HFF-Myc (cell line): ENCODE measurements around the gene TRIM47.
A peak's percentile ranks its signal among the peaks of the same experiment; 100 is the strongest.

Source experiments
- DNase-seq: peaks from one replicate; pipeline ENCODE4 v3.0.0-alpha.2; 2011; ENCODE audit warnings: low read depth; ENCODE audit errors: extremely low read depth
- H3K4me3 ChIP-seq: replicated peaks from 2 replicates; pipeline ENCODE4 v1.5.1; 2011; ENCODE audit warnings: low read depth, mild to moderate bottlenecking, control low read depth, low read length
- TF ChIP-seq, protein P1 (sequence below): IDR thresholded peaks from 2 replicates; pipeline ENCODE4 v1.5.1; 2012; ENCODE audit warnings: mild to moderate bottlenecking, low read depth, low read length, control low read depth; ENCODE audit errors: missing control alignments

TRIM47 gene

DNA sequence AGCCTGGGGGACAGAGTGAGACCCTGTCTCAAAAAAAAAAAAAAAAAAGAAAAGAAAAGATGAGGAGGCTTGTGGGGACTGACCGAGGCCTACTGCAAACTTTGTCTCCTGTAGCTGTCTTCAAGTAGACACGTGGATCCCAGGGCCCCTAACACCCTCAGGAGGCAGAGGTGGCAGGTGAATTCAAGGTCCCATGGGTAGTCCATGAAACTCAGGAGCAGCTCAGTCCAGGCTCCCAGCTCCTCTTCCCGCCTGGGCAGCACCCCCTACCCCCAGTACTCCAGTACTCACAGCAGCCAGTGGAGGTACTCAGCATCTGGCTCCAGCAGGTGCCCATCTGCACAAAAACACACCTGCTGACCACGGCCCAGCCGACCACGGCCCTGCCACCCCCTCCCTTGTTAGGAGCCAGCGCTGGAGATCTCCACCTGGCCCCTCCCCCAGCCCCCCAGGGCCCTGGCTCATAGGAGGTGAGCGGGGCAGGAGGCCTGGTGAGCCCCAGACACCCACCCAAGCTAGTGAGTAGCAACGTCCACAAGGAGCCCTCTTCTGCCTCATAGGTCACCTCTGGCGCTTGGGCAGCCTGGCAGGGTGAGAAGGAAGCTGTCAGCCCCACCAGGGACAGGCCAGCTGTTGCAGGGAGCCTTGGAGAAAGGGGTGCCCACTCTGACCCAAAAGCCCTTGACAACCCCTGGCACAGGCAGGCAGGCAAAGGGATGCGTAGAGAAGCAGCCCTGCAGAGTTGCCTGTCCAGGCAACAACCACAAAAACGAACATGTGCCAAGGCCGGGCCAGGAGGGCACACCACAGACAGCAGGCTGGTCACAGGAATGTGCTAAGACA lies 22.5 kb upstream of the TRIM47 start:
- DNase-seq, result no peak
- H3K4me3 ChIP-seq, result no peak overlapping the region
- TF ChIP-seq, protein P1, sequence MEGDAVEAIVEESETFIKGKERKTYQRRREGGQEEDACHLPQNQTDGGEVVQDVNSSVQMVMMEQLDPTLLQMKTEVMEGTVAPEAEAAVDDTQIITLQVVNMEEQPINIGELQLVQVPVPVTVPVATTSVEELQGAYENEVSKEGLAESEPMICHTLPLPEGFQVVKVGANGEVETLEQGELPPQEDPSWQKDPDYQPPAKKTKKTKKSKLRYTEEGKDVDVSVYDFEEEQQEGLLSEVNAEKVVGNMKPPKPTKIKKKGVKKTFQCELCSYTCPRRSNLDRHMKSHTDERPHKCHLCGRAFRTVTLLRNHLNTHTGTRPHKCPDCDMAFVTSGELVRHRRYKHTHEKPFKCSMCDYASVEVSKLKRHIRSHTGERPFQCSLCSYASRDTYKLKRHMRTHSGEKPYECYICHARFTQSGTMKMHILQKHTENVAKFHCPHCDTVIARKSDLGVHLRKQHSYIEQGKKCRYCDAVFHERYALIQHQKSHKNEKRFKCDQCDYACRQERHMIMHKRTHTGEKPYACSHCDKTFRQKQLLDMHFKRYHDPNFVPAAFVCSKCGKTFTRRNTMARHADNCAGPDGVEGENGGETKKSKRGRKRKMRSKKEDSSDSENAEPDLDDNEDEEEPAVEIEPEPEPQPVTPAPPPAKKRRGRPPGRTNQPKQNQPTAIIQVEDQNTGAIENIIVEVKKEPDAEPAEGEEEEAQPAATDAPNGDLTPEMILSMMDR, result no peak

DNA sequence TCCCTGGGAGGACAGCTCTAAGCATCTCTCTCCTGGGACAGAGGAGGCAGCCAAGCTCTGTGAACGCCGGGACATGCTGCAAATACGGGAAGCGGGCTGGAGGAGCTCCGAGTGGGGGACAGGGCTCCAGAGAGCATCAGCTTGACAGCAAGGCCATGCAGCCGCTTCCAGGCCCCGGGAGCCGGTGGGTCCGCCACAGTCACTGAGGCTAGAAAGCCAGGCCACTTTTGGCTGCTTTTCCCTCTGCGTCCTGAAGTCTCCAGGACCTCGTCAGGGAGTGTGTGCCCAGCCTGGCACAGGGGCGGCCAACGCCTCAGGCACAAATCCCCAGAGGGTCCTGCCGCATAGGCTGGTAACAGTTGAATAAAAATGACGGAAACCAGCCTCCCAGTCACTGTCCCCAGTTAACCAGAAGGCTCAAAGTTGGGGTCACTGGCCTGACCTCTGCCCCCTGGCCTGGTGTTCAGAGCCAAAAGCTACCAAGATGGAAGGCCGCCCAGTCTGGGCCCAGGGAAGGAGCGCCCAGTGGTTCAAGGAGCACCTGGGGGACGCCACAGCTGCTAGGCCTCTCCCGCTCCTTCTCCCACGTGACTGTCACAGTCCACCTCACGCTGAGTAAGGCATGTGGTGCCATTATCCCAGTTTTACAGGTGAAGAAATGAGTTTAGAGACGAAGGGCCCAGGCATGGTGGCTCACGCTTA lies 21.5 kb upstream of the TRIM47 start:
- no peak overlapping the region for H3K4me3 ChIP-seq
- TF ChIP-seq, protein P1, result no peak
- no peak for DNase-seq

DNA sequence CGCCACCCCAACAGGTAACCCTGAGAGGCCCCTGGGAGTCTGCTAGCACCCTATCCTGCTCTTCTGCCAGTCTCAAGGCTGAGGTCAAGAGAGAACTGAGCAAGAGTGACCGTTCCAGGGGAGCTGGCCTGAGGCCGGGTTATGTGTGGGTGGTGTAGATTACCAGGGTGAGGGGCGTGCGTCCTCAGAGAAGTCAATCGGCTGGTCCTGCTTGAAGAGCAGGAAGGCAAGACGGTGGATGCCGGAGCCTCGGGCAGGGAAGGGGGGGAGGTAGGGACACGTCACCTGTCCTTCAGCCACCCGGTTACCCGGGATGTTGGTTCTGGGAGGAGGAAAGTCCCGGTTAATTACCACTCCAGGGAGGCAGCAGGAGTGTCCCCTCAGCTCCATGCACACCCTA lies 21.0 kb upstream of the TRIM47 start:
- TF ChIP-seq, protein P1, result no peak
- DNase-seq, result no peak
- no peak overlapping the region for H3K4me3 ChIP-seq

DNA sequence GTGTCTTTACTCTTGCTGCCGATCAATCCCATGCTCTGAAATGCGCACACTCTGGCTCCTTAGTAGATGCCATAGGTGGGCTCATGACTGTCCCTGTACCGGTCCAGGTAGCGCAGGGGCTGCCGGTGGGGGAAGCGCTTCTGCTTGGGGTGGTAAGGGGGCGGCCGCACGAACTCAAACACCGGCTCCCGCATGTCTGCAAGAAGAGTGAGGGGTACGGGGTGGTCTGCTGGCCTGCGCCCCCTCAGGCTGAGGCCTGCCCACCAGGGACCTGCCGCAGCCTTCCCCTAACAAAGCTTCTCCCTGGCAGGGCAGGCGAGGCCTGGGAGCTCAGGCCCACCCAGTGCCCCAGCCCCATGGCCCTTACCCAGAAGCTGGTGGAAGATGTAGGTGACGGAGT lies 20.4 kb upstream of the TRIM47 start:
- no peak overlapping the region for H3K4me3 ChIP-seq
- DNase-seq, result no peak
- TF ChIP-seq, protein P1, result no peak

DNA sequence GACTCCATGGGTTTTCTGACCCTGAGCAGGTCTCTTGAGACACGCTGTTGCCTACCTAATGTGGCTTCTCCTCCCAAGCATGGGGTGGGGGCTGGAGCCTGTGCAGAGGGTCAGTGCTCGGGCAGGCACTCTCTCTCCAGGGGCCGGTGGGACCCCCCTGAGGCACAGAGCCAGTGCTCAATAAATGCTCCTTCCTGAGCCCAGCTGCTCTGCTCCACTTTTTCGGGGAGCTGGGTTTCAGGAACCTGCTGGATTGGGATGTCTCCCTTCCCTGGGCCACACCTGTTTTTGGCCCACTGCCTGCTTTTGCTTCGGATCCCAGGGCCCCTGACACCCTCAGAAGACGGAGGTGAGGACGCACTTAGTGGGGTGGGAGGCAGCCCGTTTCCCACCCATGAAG lies 19.7 kb upstream of the TRIM47 start:
- no peak overlapping the region for H3K4me3 ChIP-seq
- DNase-seq, result no peak
- TF ChIP-seq, protein P1, result no peak

DNA sequence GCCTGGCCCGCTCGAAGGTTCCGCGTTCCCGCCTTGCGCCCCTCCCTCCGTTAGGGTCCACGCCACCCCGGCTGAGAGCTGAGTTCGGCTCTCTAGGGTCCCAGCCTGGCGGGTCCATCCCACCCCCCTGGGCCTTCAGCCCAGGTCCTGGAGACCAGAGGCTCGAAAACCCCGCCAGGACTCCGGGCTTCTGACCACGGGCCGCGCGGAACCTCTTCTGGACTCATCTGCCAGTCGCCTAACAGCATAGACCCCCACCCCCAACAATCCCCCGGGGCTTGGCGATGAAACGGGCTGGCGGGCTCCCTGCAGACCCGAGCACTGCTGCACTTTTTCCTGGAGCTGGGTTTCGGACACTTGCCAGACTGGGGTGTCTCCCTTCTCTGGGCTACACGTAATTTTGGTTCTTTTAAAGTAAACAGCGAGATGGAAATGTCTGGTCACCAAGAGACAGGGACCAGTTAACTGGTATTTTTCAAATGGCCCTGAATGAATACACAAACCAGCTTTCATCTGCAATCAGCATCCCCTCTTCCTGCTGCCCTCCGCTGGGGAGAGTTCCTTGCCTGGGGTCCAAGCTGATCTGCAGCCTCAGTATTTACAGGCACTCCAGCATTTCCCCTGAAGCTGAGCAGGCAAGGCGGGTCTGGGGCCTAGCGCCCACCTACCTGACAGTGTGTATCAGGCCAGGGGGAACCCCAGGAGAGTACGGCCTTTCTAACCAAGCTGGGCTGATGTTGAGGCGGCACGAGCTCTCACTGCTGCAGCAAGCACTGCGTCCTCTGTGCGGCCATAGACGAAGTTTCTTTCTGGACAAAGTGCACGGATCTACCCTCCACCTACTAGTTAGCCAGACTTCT lies 19.0 kb upstream of the TRIM47 start:
- H3K4me3 ChIP-seq, result peak overlapping the region; percentile 74
- no peak for DNase-seq

More for the DNA sequence above, 19.0 kb upstream of the TRIM47 start:
- TF ChIP-seq, protein P1, result no peak
